ENCODE measurements around the gene RPS21. TPM values are rescaled to one million over a fixed set of nuclear protein-coding genes. Genes with fewer than 3 reads are reported as not detected.

Gene RPS21
- total and polyA plus RNA-seq, 2 of the 4 experiments (the other 2 are of a cell fraction), result 2,710 to 4,298 TPM

GRCh38 chr20:62416651-62417637, 30.0 kb downstream of the RPS21 start (continued):
- TF ChIP-seq SMC3 (IDR thresholded peaks at IDR 0.05; ENCODE audit: low read depth, low read length) (no peak), RFX5 (IDR thresholded peaks at IDR 0.05; ENCODE audit: low read depth, low read length) (no peak)

DNA sequence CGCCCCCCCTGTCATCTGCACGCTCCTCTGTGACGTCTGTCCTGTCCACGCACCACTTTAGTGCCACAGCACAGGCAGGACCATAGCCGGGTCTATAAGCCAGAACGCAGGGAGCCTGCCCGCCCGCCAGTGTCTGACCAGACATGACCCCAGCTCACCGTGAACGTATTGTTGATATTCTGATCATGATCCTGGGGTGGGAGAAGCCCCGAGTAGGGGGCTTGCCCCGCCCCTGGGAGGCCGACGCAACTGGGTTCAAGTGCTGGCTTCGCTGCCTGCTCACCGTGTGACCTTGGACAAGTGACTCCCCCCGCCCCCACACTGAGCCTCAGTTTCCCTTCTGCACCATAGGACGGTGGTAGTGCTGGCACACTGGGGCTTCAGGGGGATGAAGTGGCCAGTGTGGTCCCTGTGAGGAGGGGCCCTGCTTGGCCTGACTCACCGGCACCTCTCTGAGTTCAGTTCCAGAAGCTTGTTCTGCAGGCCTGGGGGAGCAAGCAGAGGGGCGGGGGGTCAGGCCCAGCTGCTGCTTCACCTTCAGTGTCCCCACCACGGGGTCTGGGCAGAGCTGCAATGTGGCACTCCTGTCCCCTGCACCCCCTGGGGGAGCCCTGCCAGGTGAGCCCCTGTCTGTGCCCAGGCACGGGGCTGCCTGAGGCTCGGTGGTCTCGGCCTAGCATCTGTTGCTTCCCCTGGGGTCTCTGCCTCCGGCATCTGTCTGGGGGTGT, 31.2 kb downstream of the RPS21 start:
- no peak overlapping the region for H3K14ac ChIP-seq (replicated peaks; ENCODE audit: low read depth, low read length)
- 56% methylated on average over 3 of the region's 25 CpGs; no CpG with 5 or more reads in 1 of the 2 experiments for WGBS, 2 experiments (ENCODE audit: extremely low coverage in 2 of 2, insufficient read length in 1 of 2)
- BruUV-seq (replicated peaks), result no TSS peak
- TF ChIP-seq NFE2L2 (IDR thresholded peaks at IDR 0.05; ENCODE audit: low read depth, low read length) (no peak), MAFK (IDR thresholded peaks at IDR 0.05; ENCODE audit: low read depth, low read length) (no peak), ELK1 (IDR thresholded peaks at IDR 0.05; ENCODE audit: borderline replicate concordance, low read depth, low read length) (no peak), RCOR1 (IDR thresholded peaks at IDR 0.05; ENCODE audit: insufficient replicate concordance, low read length) (no peak), RFX5 (IDR thresholded peaks at IDR 0.05; ENCODE audit: low read depth, low read length) (no peak), POLR2A (IDR thresholded peaks at IDR 0.05; ENCODE audit: low read depth, low read length) (no peak), BHLHE40 (IDR thresholded peaks at IDR 0.05; ENCODE audit: low read depth, low read length) (no peak), MXI1 (IDR thresholded peaks at IDR 0.05; ENCODE audit: borderline replicate concordance, low read depth, low read length) (no peak), CEBPB (IDR thresholded peaks at IDR 0.05; ENCODE audit: low read depth, low read length) (no peak)
- TF ChIP-seq, protein P1, sequence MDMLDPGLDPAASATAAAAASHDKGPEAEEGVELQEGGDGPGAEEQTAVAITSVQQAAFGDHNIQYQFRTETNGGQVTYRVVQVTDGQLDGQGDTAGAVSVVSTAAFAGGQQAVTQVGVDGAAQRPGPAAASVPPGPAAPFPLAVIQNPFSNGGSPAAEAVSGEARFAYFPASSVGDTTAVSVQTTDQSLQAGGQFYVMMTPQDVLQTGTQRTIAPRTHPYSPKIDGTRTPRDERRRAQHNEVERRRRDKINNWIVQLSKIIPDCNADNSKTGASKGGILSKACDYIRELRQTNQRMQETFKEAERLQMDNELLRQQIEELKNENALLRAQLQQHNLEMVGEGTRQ (IDR thresholded peaks at IDR 0.05; ENCODE audit: low read depth, low read length), result no peak

More for the DNA sequence above, 31.2 kb downstream of the RPS21 start:
- Histone ChIP-seq H3K4me2 (ENCODE audit: low read depth, low read length) (no peak overlapping the region), H3K4me3 (ENCODE audit: insufficient read depth, low read depth, low read length) (no peak overlapping the region), H2BK15ac (ENCODE audit: low read depth, low read length) (no peak overlapping the region), H3K23ac (ENCODE audit: low read depth, low read length) (no peak overlapping the region), H3K27me3 (ENCODE audit: control insufficient read depth, insufficient read depth, low read length) (peaks cover 9% of the 10 kb centered on the region; the same call in 1 of the 2 replicates), H3K9me1 (ENCODE audit: insufficient read depth, low read length) (peaks cover 6% of the 10 kb centered on the region; the same call in 1 of the 2 replicates), H3K4ac (ENCODE audit: low read depth, low read length) (no peak overlapping the region), H2BK5ac (ENCODE audit: low read depth, low read length, poor library complexity, severe bottlenecking) (no peak overlapping the region), H2AK5ac (ENCODE audit: low read depth, low read length) (no peak overlapping the region), H4K91ac (ENCODE audit: insufficient read depth, low read depth, low read length) (no peak overlapping the region), H4K8ac (ENCODE audit: low read depth in 2 of 2, low read length in 2 of 2) (no peak overlapping the region), H3K56ac (ENCODE audit: extremely low read depth, insufficient read depth, low read length) (no peak overlapping the region), H4K5ac (ENCODE audit: low read depth, low read length) (no peak overlapping the region), H3K36me3 (ENCODE audit: control insufficient read depth, insufficient read depth, low read length) (no peaks in the 10 kb centered on the region), H3K79me1 (ENCODE audit: low read depth in 1 of 2, low read length in 2 of 2) (no peaks in the 10 kb centered on the region), H2BK20ac (ENCODE audit: low read depth, low read length) (no peak overlapping the region), H2BK120ac (ENCODE audit: low read depth, low read length) (no peak overlapping the region), H3K4me1 (ENCODE audit: control insufficient read depth, insufficient read depth, low read length) (no peaks in the 10 kb centered on the region), H4K20me1 (ENCODE audit: insufficient read depth, low read length) (no peaks in the 10 kb centered on the region; the same call in 1 of the 2 replicates), H3K18ac (ENCODE audit: low read depth, low read length) (no peak overlapping the region), H2AFZ (replicated peaks; ENCODE audit: low read length, poor library complexity) (no peak overlapping the region), H3K9me3 (ENCODE audit: control insufficient read depth, insufficient read depth, low read length) (no peaks in the 10 kb centered on the region), H3K9ac (ENCODE audit: low read depth, low read length) (no peak overlapping the region), H2AK9ac (replicated peaks; ENCODE audit: low read depth, low read length, poor library complexity) (no peak overlapping the region), H3K27ac (ENCODE audit: insufficient read depth, low read length) (no peak overlapping the region)
- ChIA-PET POLR2A (ENCODE audit: unreplicated experiment) (no interaction called here), CTCF (no interaction called here)
- ATAC-seq (ENCODE audit: low read depth), result no peak
- in situ Hi-C loops (cut with MboI; ENCODE audit: low sequenced_read_pairs), result no loop called here
- DNase-seq, result no peak
- dilution Hi-C loops (cut with HindIII; ENCODE audit: low sequenced_read_pairs, unreplicated experiment), result no loop called here
- intact Hi-C loops (cut with micrococcal nuclease), result no loop called here

Data from IMR-90 (cell line).